ENCODE measurements around the gene GPR39.

The GPR39 gene

DNA sequence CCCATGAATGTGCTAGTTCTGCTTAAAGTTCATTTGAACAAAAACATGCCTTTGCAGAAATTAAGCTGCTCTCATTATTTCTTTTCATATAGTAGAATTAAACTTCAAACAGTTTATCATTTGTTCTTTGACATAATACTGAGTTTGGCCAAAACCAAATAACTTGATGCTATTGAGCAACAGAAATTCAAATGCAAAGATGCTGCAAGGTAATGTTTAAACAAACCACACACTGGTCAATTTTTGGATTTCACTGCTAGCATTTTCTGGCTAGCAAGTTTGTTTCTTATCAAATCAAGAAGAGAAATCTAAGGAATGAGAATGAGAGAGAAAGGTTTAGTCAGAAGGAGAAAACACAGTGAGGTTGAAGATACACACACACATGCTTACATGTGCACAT lies 173.4 kb downstream of the GPR39 start:
- no peak overlapping the region for H3K4me3 ChIP-seq (ENCODE audit: low read length)
- no peak for TF ChIP-seq ZNF274 (IDR thresholded peaks at IDR 0.05; ENCODE audit: low read depth, low read length)

DNA sequence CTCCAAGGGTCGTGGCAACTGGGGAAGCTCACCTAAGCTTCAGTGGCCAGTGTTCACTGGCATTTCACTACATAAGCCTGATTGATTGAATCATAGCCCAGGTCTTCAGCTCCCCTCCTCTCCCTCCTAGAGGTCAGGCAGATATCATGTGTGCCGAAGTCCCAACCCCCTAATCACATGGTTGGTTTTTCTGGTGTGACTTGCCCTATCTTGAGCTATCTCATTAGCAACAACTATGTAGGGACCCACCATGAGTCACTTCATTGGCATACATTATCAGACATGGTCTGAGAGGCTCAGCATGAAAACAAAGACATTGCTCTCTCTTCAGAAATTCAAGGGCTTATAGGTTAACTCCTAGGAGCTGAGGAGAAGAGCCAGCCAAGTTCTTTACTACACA lies 176.6 kb downstream of the GPR39 start:
- TF ChIP-seq ZNF274 (IDR thresholded peaks at IDR 0.05; ENCODE audit: low read depth, low read length): no peak
- H3K4me3 ChIP-seq (ENCODE audit: low read length): no peak overlapping the region

DNA sequence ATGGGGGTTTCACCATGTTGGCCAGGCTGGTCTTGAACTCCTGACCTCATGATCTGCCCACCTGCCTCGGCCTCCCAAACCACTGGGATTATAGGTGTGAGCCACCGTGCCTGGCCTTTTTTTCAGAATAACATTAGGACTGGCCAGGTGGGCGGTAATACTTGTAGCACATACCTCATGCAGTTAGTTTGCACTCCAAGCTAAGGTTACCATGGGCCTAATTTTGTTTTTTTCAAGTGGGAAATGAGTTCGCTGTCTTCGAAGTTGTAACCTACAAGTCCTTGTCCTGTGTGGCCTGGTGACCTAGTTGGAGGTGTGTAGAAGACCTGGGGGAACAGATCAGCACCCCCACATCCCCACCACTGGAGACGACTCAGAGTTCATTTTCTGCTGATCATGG lies 178.6 kb downstream of the GPR39 start:
- H3K4me3 ChIP-seq (ENCODE audit: low read length): no peak overlapping the region
- TF ChIP-seq ZNF274 (IDR thresholded peaks at IDR 0.05; ENCODE audit: low read depth, low read length): no peak

DNA sequence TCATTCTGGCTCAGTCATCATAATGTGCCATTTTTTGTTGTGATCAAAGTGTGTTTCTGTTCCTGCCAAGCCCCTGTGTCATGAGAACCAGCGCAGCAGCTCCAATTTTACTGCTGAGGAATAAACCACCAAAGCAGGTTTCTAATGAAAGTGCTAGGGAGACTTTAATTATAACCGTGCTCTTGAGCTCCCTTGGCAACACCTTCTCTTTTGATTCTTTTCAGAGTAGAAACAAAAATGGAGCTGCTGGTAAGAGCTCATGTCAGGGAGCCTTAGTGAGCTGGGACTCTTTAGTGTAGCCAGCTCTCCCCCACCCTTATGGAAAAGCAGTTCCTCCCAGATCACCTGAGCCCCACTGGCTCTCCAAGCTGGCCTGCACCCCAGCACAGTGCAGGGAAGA lies 179.1 kb downstream of the GPR39 start:
- no peak for TF ChIP-seq ZNF274 (IDR thresholded peaks at IDR 0.05; ENCODE audit: low read depth, low read length)

DNA sequence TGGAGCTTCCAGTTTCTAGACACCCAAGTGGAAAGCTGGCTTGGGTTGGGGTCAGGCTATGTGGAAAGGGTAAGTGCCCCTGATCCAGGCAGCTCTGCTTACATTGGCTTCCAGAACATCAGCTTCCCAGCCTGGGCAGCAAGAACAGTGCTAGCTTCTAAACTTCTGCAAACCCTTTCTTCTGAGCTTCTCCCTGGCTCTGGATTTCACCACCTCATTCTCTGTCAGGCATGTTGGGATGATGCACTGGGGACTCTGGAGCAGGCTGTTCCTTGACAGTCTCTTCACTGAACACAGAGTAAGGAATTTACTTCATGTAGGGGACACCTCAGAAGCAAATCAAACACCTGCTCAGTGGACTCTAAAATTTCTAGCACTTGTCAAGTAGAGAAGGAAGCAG lies 180.6 kb downstream of the GPR39 start:
- no peak for TF ChIP-seq ZNF274 (IDR thresholded peaks at IDR 0.05; ENCODE audit: low read depth, low read length)
- H3K4me3 ChIP-seq (ENCODE audit: low read length): no peak overlapping the region

More for the DNA sequence above, 179.1 kb downstream of the GPR39 start:
- no peak overlapping the region for H3K4me3 ChIP-seq (ENCODE audit: low read length)

DNA sequence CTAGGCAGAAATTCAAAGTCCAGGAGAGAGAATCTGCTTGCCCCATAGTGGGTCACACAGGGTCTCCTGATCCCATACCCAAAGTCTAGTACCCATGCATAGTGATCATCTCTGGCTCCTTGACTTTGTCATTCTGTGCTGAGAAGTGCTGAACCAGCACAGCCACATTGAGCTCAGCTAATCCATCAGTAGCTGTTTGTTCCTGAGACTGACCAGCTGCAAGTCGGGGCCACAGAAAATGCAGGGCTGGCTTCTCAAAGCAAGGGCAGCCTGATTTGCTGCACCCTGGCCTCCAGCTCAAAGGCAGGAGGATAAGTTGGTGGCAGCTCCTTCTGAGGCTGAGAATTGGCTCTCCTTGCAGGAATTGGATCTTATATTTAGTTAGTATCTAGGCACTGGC lies 181.2 kb downstream of the GPR39 start:
- H3K4me3 ChIP-seq (ENCODE audit: low read length): no peak overlapping the region

DNA sequence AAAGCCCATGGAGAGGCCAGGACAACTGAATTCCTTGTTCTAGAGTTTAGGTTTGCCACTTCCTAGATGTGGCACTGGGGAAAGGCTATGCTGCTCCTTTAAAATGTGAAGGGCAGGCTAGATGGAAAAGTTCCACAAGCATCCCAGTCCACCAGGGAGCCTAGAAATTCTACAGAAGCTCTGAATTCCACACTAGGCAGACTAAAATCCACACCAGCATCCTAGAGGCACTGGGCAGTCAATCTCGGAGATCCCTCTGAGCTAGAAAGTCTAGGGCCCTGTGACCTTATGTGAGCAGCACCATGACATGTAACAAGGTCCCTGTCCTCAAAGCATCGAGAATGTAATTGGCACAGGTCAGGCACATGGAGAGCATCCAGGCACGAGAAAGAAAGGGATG lies 181.9 kb downstream of the GPR39 start:
- TF ChIP-seq ZNF274 (IDR thresholded peaks at IDR 0.05; ENCODE audit: low read depth, low read length): no peak
- H3K4me3 ChIP-seq (ENCODE audit: low read length): no peak overlapping the region

More for the DNA sequence above, 181.2 kb downstream of the GPR39 start:
- TF ChIP-seq ZNF274 (IDR thresholded peaks at IDR 0.05; ENCODE audit: low read depth, low read length): no peak

DNA sequence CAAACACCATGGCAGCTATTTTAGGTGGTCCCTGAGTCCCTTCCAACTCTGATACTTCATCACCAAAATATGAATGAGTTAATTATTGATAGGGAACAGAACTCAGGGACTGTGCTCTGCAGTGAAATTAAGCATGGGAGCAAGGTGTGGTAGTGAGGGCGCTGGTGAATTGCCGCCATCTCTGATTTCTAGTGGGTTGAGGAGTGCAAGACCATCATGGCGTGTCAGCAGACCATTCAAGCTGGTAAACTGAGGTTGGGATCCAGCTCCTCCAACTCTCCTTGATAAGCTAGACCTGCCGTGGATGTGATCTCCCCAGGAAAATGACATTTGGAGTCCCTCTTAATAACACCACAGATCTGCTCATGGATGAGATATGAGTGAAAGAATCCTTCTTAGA lies 183.0 kb downstream of the GPR39 start:
- TF ChIP-seq ZNF274 (IDR thresholded peaks at IDR 0.05; ENCODE audit: low read depth, low read length): no peak
- H3K4me3 ChIP-seq (ENCODE audit: low read length): no peak overlapping the region

DNA sequence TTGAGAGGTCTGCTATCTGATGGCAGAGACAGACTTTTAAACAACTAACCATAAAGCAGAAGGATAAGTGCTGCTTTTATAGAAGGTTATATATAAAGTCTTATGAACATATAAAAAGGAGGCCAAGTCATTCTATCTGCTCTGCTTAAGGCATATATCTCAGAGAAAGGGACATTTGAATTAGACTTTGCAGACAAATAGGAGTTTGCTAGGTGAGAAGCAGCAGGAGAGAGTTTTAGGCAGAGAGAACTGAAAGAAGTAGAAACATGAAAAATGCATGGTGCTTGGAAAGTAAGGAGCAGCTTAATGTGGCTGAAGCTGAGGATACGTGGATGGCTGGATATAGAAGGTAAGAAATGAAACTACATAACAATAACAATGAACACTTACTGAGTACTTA lies 188.0 kb downstream of the GPR39 start:
- H3K4me3 ChIP-seq (ENCODE audit: low read length): no peak overlapping the region
- TF ChIP-seq ZNF274 (IDR thresholded peaks at IDR 0.05; ENCODE audit: low read depth, low read length): no peak

DNA sequence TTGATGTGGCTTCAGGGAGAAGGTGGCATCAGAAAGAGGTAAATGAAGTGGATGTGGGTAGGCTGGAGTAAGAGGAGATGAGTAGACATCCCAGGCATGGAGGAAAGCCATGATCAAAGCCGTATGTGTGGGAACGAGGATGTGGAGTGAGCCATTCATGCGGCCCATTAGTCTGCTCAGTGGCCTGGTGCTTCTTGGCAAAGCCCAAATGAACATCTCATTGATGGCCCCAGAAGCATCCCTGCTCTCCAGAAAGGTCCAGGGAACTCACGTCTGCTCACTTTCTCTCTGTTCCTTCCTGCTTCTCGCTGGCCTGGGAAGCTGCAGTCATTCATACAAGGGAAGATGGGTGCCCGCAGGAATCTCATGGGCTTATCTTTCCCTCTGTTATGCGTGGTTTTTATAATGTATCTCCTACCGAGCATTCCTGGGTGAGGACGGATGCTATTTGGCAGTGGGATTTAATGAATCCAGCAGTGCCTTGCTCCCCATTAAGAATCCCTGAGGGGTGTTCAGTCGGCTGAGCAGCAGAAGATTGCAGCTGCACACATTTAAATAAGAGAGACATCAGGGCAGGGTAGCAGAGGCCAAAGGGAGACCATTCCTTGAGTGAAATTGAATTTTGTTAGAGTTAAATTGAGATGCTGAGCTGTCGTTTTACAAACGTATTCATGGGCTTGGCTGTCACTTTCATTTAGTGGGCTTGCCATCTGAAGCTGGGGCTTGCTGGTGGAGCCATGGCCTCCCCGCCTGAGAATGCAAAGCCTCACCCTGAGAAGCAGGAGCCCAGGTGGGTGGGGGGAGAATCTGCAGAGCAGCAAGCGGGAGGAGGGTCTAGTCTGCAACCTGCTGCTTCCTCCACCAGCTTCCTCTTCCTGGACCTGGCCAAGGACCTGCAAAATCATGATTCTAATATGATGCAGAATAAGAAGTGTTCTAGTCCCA lies 188.9 kb downstream of the GPR39 start:
- H3K4me3 ChIP-seq (ENCODE audit: low read length): no peak overlapping the region
- TF ChIP-seq ZNF274 (IDR thresholded peaks at IDR 0.05; ENCODE audit: low read depth, low read length): no peak

DNA sequence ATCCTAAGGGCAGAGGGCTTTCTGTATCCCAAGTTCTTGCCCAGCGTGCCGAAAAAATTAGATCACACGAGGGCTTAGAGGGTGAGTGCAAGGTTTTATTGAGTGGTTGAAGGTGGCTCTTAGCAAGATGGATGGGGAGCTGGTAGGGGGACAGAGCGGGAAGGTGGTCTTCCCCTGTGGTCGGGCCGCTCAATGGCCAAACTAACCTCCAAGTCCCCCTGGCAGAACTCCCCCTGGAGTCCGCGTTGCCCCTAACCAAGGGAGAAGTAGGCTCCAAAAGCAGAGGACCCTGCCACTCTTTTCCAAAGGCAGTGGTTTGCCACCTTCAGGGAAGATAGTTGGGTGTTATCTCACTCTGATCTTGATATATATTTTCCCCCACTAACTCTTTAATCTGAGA lies 190.0 kb downstream of the GPR39 start:
- no peak for TF ChIP-seq ZNF274 (IDR thresholded peaks at IDR 0.05; ENCODE audit: low read depth, low read length)

DNA sequence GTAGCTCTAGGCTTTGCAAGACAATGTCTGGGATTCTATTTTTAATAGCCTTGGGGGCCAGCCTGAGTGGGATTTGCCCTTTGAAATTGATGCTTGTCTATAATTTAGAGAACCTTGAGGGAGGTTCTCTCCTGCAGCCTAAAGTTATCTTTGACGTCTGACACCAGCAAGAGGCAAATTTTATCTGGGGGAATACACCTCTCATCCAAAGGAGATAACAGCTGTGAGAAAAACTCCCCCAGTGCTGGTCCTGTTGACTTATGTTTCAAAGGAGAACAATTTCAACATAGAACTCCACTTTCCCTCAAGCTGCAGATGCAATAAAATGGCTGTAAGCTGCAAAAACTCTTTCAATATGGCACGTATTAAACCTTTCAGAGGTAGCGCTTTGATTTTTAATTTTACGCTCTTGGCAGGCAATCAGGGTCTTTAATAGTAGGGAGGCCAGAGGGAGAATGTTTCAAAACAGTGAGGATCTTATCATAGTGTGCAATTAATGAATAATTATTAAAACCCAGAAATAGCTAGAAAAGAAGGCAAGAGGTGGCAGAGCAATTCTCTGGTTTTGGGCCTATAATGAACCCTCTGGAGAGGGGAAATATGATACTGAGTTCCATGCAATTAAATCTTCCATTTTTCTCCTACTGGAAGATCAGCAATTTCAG lies 191.0 kb downstream of the GPR39 start:
- TF ChIP-seq ZNF274 (IDR thresholded peaks at IDR 0.05; ENCODE audit: low read depth, low read length): no peak
- H3K4me3 ChIP-seq (ENCODE audit: low read length): no peak overlapping the region

More for the DNA sequence above, 190.0 kb downstream of the GPR39 start:
- no peak overlapping the region for H3K4me3 ChIP-seq (ENCODE audit: low read length)

DNA sequence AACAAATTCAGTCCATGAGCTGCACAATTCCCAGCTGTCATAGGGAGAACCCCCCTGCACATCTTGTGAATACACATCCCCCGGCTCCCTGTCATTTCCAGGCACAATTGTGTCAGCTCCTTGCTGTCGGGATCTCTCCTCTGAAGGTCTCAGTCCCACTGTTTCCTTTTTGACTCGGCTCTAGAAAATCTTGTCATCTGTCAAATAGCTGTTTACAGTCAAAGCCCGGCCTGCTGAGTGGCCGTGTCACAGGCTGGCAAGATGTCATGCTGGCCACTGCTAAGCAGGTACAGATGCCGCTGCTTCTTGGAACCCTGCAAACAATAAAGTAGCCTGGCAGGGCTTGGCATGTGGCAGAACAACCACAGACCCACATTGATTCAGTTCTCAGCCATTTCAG lies 191.7 kb downstream of the GPR39 start:
- no peak for TF ChIP-seq ZNF274 (IDR thresholded peaks at IDR 0.05; ENCODE audit: low read depth, low read length)
- no peak overlapping the region for H3K4me3 ChIP-seq (ENCODE audit: low read length)

DNA sequence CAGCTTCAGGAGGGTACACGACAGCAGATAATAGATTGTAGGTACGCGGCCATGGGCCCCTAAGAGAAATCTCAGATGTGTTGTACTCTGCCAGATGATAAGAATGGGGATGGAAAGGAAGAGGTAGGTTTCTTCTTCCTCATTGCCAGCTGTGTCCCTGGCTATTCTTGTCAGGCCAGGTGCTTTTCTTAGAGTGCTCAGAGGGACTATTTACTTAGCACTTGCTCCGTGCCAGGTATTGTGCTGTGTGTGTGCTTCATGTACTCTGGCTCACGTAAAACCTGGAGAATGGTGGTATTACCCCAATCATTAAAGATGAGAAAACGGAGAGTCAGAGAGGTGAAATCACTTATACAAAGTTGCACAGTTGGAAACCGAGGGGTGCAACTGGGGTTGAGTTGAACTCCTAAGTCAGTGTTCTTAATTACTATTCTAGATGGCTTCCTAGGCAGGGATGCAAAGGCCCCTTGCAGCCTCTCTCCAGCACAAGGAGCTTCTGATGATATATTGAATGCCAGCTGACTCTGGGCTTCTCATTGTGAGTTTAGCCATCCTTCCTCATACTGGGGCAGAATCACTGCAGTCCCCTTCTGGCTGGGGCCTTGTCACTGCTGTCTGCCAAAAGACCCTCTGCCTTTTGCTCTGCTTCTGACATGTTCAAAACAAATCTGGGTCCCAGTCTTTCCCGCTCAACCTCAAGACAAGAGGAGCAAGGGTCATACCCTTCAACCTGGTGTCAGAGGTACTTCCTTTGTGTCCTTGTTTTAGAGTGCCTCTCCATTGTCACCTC lies 192.7 kb downstream of the GPR39 start:
- TF ChIP-seq ZNF274 (IDR thresholded peaks at IDR 0.05; ENCODE audit: low read depth, low read length): no peak
- no peak overlapping the region for H3K4me3 ChIP-seq (ENCODE audit: low read length)

Measured in GM08714 (cell line).